GM06990 (cell line): ENCODE data around the gene FAM78B.

Experiments used
- DNase-seq: peaks from one replicate; pipeline ENCODE4 v3.0.0-alpha.2; 2011; ENCODE audit not compliant: insufficient read length; ENCODE audit errors: extremely low read depth
- H3K27me3 ChIP-seq: replicated peaks from 2 replicates; pipeline ENCODE4 v1.6.0; 2011; ENCODE audit warnings: low read length; ENCODE audit not compliant: control insufficient read depth, insufficient read depth
- H3K36me3 ChIP-seq: 2 replicates; pipeline ENCODE4 v1.5.1; 2011; ENCODE audit warnings: low read length; ENCODE audit not compliant: control insufficient read depth, insufficient read depth
- H3K4me3 ChIP-seq: replicated peaks from 2 replicates; pipeline ENCODE4 v1.5.1; 2011; ENCODE audit warnings: low read depth, mild to moderate bottlenecking, control low read depth, low read length
- TF ChIP-seq, protein P1 (sequence below): IDR thresholded peaks from 2 replicates; pipeline ENCODE4 v1.5.1; 2011; ENCODE audit warnings: low read length, control low read depth, mild to moderate bottlenecking, inconsistent platforms; ENCODE audit not compliant: insufficient read depth, poor library complexity, severe bottlenecking

FAM78B gene

DNA sequence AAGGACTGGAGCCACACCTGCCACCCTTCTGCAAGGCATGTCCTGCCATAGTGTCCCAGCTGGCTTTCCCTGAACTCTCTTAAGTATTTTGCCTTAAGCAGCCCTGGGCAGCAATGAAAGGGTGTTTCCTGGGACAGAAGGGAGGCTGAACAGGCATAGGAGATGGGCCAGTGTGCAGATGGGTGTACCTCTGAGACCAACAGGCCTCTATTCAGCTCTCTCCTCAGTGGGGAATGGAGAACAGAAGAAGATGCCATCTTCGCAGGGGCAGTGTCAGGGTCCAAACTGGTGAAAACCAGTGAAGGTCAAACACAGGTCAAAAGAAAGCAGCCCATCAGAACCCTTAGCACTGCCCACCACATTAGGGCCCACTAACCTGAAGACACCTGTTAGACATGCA lies 53.2 kb downstream of the FAM78B start:
- no peaks in the 10 kb centered on the region for H3K36me3 ChIP-seq
- DNase-seq: no peak
- TF ChIP-seq, protein P1, sequence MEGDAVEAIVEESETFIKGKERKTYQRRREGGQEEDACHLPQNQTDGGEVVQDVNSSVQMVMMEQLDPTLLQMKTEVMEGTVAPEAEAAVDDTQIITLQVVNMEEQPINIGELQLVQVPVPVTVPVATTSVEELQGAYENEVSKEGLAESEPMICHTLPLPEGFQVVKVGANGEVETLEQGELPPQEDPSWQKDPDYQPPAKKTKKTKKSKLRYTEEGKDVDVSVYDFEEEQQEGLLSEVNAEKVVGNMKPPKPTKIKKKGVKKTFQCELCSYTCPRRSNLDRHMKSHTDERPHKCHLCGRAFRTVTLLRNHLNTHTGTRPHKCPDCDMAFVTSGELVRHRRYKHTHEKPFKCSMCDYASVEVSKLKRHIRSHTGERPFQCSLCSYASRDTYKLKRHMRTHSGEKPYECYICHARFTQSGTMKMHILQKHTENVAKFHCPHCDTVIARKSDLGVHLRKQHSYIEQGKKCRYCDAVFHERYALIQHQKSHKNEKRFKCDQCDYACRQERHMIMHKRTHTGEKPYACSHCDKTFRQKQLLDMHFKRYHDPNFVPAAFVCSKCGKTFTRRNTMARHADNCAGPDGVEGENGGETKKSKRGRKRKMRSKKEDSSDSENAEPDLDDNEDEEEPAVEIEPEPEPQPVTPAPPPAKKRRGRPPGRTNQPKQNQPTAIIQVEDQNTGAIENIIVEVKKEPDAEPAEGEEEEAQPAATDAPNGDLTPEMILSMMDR: no peak
- H3K4me3 ChIP-seq: no peak overlapping the region
- H3K27me3 ChIP-seq: no peaks in the 10 kb centered on the region

DNA sequence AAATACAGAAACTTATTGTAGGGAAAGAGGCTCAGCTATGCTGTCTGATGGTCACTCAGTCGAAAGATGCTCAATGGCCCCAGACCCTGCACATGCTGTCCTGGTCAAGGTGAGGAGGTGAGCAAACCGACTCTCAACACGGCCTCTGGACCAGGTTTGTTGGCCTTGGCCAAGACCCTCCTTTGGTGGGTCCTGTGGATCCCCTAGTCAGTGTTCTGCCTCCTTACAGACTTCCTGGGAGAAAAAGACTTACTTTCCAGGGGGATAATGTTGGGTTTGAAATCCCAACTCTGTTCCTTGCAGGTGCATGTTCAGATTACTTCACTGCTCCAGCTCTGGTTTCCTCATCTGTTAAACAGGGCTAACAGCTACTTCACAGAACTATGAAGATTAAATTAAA lies 53.8 kb downstream of the FAM78B start:
- no peaks in the 10 kb centered on the region for H3K36me3 ChIP-seq
- H3K27me3 ChIP-seq: no peaks in the 10 kb centered on the region
- no peak for DNase-seq
- TF ChIP-seq, protein P1: no peak
- H3K4me3 ChIP-seq: no peak overlapping the region

DNA sequence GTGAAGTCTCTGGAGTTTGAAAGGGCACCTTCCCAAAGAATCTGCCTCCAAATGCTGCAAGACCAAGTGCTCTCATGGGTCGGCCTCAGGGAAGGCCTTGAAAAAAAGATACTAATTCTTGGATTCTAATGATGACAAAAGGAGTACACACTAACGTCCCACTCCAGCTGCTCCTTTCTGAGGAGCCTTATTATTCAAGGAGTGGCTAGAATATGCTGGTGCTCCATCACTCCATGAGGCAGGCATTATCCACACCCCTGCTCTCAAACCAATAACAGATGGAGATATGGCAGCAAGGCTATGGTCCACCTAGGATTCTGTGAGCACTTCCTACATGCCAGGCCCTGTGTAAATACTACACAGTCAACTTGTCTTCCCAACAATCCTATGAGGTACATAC lies 54.4 kb downstream of the FAM78B start:
- Histone ChIP-seq H3K4me3 (no peak overlapping the region), H3K27me3 (no peaks in the 10 kb centered on the region), H3K36me3 (no peaks in the 10 kb centered on the region)
- DNase-seq: no peak
- TF ChIP-seq, protein P1: no peak

DNA sequence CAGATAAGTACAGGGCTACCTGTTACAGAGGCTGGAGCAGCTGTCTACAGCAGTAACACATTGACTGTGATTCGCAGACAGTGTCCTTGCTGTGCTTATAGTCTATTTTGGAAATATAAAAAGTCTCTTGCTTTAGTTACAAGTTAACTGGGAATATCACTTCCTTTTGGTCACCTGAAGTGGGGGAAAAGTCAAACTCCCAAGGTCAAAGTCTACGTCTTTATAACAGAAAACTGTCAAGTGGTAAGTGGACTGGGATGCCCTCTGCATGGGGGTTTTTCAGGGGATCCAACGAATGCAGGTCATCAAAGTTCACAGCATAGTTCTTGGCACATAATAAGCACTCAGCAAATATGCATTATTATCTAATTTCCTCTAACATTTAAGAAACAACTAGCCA lies 55.4 kb downstream of the FAM78B start:
- Histone ChIP-seq H3K27me3 (no peaks in the 10 kb centered on the region), H3K36me3 (no peaks in the 10 kb centered on the region), H3K4me3 (no peak overlapping the region)
- no peak for DNase-seq
- TF ChIP-seq, protein P1: no peak

DNA sequence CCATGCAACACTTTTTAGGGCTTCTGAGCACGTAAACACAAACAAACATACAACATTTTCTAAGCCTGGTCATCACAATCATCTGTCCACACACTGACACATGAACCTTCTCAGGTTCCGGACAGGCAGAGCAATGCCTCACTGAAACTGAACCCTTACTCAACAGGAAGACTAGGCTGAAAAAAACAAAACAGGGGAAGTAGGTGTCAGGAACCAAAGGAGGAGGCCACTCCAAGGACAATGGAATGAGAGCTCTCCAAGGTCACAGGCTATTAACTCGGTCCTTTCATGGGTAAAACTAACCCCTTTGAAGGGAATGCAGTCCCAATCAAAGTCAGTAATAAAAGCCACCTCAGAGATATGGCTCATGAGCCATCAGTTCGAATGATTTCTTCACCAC lies 76.6 kb downstream of the FAM78B start:
- Histone ChIP-seq H3K4me3 (no peak overlapping the region), H3K36me3 (no peaks in the 10 kb centered on the region), H3K27me3 (no peaks in the 10 kb centered on the region)
- TF ChIP-seq, protein P1: no peak
- DNase-seq: no peak

DNA sequence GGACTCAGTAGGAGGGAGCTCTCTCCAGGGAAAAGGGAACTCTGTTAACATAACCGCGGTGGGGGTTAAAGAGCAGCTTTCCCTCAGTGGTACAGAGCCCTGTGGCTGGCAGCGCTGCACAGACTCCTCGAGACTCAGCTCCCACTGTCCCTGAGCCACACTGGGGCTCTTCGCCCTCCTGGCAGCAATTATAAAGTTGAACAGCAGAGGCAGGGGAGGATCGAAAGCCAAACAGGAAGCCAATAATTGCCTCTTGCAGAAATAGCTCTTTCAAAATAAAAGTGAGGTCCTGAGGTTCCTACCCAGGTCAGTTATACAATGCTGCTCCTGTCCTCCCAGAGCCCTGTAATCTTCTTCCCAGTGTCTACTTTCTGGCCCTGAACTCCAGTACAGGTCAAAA lies 77.0 kb downstream of the FAM78B start:
- Histone ChIP-seq H3K36me3 (no peaks in the 10 kb centered on the region), H3K27me3 (no peaks in the 10 kb centered on the region), H3K4me3 (no peak overlapping the region)
- TF ChIP-seq, protein P1: peak; percentile 45
- no peak for DNase-seq
